RKO (cell line): ENCODE results near the gene HOXC6.

Experiments
- DNase-seq: peaks from one replicate; pipeline ENCODE4 v3.0.0-alpha.2; 2016; ENCODE audit warnings: low spot score

The HOXC6 gene

GRCh38 chr12:54029529-54030441, 1.5 kb downstream of the HOXC6 start:
- no peak for DNase-seq

GRCh38 chr12:54030442-54030801, 2.2 kb downstream of the HOXC6 start:
- no peak for DNase-seq

- DNase-seq: no peak
These were observed 2.7 kb downstream of the HOXC6 start for GRCh38 chr12:54030889-54031471.

GRCh38 chr12:54031480-54031879, 3.2 kb downstream of the HOXC6 start:
- no peak for DNase-seq

GRCh38 chr12:54032086-54032619, 3.9 kb downstream of the HOXC6 start:
- DNase-seq: no peak

DNA sequence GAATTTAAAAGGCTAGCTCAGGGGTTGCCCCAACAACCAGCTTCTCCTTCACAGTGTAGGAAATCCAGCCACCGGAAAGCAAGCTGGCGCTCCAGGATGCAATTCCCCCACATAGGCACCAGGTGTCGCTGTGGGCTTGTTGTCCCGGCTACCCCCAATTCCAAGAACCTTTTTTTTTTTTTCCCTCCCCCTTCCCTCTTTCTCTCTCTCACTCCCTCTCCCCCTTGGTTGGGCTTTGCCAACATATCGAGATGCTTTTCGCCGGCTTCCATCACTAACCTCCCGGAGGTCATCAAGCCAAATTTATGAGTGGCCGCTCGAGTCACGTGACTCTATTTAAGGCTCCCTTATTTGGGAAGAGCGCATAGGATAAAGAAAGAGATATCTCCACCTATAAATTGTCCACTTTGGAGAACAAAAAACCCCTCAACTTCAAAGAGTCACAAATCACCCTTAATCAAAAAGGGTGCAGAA, 4.4 kb downstream of the HOXC6 start, which contains the start of gene HOXC5:
TSS of gene HOXC5 (plus strand) at position 424 of the 474 bp plus-strand sequence. CDS start 73 bp downstream, outside the sequence.
- peak; percentile 93 for DNase-seq

- DNase-seq: peak; percentile 80
These were observed 5.1 kb downstream of the HOXC6 start for GRCh38 chr12:54033106-54033979.

GRCh38 chr12:54033980-54034784, 5.9 kb downstream of the HOXC6 start:
- peak; percentile 29 for DNase-seq

DNA sequence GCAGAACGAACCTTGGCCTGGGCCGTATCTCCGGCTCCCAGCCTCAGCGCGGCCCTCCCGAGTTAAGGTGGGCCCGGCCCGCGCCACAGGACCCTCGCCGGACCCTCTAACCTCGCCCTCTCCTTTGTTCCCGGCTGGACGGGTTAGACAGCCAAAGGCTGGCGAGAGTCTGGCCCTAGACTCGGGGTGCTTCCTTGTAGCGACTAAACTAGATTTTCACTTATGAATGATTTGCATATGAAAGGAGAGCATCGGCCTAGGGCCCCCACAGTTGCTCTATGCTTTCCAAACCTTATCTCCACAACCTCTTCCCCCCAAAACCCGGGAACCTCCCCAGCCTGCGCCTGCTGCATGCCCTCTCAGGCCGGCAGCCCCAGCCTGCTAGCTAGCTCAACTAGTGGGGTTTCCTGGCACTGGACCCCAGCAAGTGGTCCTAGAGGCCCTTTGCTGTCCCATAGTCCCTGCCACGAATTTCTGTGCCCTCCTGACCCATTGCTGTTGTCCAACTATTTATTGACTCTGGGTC, 6.6 kb downstream of the HOXC6 start:
- no peak for DNase-seq

- DNase-seq: no peak
These were observed 7.5 kb downstream of the HOXC6 start for GRCh38 chr12:54035568-54036264.

DNA sequence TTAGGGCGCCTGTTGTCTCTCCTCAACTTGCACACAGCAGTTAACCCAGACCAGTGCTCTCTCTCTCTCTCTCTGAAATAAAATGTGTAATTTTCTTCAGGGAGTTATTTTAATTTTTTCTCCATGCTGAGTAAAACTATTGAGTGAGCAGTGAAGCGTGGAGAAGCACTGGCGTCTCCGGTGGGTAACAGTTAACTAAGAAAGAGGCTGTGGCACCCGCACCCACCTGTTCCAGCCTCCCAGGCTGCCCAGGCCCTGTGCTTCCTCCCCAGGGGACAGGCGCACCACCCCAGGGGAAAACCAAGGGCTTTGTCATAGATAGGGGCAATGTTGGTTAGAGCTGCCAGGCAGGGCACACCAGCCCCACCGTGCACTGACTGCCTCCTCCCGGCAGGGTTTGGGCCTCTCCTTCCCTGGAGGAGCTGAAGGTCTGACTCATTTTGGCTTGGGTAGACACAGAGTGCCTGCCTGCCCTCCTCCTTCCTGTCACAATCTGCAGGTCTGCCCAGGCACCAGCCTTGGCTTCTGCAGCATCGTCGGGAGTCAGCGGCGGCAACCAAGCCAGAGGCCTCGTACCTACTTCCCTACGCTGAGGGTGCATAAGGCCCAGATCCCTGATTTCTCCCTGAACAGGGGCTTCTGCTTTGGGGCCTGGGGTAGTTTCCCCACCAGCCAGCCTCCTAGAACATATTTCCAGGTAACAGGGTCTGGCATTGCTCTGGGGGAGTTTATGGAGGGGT, 8.6 kb downstream of the HOXC6 start:
- DNase-seq: peak; percentile 50

- DNase-seq: no peak
These were observed 9.4 kb downstream of the HOXC6 start for GRCh38 chr12:54037360-54038283.

GRCh38 chr12:54038284-54038870, 10.1 kb downstream of the HOXC6 start:
- no peak for DNase-seq

- DNase-seq: no peak
These were observed 10.7 kb downstream of the HOXC6 start for GRCh38 chr12:54038871-54039414.

DNA sequence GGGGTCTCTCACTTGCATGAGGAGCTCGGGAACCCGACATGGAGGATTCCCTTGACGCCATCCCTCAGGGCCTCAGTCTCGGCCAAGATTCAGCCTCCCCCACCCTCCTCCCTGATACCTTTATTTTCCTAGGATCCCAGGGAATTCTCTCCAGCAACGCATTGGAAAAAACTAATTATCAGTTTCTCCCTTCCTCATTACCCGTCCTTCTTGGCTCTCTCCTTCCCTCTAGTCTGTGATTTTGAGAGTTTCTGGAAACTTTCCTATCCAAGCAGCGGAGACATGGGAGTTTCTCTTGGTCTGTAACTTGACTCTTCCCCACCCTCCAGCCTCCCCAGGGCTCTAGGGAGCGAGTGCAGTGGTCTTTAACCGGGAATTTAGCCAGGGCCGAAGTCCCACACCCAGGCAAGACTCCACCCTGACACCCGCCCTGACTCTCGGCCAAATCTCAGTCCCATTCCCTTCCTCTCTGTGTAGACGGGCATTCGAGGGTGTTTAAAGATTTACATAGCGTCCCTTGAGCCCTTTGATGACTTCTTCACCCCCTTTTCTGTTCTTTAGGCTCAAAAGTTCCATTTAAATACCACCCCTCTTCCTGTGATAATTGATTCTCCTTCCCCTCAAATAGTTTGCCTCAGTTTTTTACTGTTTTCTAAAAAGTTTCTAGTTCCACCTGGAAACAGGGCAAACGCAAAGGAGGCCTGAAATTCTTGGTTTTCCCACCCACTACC, 11.3 kb downstream of the HOXC6 start:
- DNase-seq: no peak

DNA sequence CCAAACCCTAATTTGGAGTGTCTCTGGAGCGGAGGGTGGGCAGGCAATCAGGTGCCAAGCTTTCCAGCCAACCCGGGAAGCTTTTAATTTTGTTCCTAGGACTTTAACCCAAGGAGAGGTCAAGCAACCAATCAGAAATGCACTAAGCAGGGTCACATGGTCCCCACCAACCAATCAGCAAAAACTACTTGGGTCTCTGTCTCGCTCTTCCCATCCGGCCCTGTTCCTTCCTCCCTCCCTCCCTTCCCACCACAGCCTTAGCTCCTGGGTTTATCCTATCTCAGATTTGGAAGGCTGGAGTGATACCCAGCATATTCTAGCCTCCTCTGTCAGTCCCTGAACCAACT, 11.9 kb downstream of the HOXC6 start:
- no peak for DNase-seq

- DNase-seq: no peak
These were observed 12.4 kb downstream of the HOXC6 start for GRCh38 chr12:54040648-54041047.
